IMR-90 (cell line): ENCODE measurements around the gene ANKRD34B. TPM values are rescaled to one million over a fixed set of nuclear protein-coding genes. Genes with fewer than 3 reads are reported as not detected.

Experiments
- ATAC-seq: fragments of 200-7000 bp; cut with Tn5 transposase; 2 replicates; pipeline ENCODE4 v1.9.1; 2020; ENCODE audit warnings: low read depth, mild to moderate bottlenecking, moderate library complexity
- BruUV-seq: library from RNA; stranded (reverse); fragments of 400-500 nt; replicated peaks from 2 replicates; lab custom pipeline; 2021; lab: Mats Ljungman, UMichigan
- CTCF ChIA-PET: fragments of 300-600 bp; formaldehyde crosslinking; extraction: SDS; loops from one replicate; lab custom pipeline; 2021; ENCODE audit warnings: antibody characterized with exemption; lab: Yijun Ruan, JAX
- POLR2A ChIA-PET: fragments of 300-600 bp; sonication (Branson Sonifier 250); formaldehyde crosslinking; loops from one replicate; lab custom pipeline; 2022; ENCODE audit warnings: antibody characterized with exemption; ENCODE audit not compliant: unreplicated experiment; lab: Charles Lee
- DNase-seq: peaks from one replicate; pipeline ENCODE4 v3.0.0; 2013
- H2AFZ ChIP-seq: replicated peaks from 2 replicates; pipeline ENCODE3; 2013; ENCODE audit warnings: low read length, mild to moderate bottlenecking; ENCODE audit not compliant: poor library complexity
- H2AK5ac ChIP-seq: 2 replicates; pipeline ENCODE4 v1.6.1; 2013; ENCODE audit warnings: low read depth, low read length, inconsistent platforms
- H2AK9ac ChIP-seq: replicated peaks from 2 replicates; pipeline ENCODE3; 2013; ENCODE audit warnings: mild to moderate bottlenecking, low read depth, low read length, moderate library complexity; ENCODE audit not compliant: poor library complexity
- H2BK120ac ChIP-seq: 2 replicates; pipeline ENCODE4 v1.6.1; 2013; ENCODE audit warnings: low read depth, low read length, inconsistent platforms
- H2BK15ac ChIP-seq: 3 replicates; pipeline ENCODE4 v1.6.1; 2013; ENCODE audit warnings: low read depth, low read length, inconsistent platforms
- H2BK20ac ChIP-seq: 2 replicates; pipeline ENCODE4 v1.6.1; 2013; ENCODE audit warnings: low read depth, mild to moderate bottlenecking, inconsistent platforms, low read length, moderate library complexity
- H2BK5ac ChIP-seq: 2 replicates; pipeline ENCODE4 v1.6.1; 2013; ENCODE audit warnings: mild to moderate bottlenecking, low read depth, low read length, inconsistent platforms; ENCODE audit not compliant: poor library complexity, severe bottlenecking
- H3K14ac ChIP-seq: replicated peaks from 2 replicates; pipeline ENCODE4 v1.6.1; 2013; ENCODE audit warnings: low read depth, low read length, inconsistent platforms
- H3K18ac ChIP-seq: 2 replicates; pipeline ENCODE4 v1.6.1; 2013; ENCODE audit warnings: low read depth, low read length, control low read depth
- H3K23ac ChIP-seq: 2 replicates; pipeline ENCODE4 v1.6.1; 2013; ENCODE audit warnings: low read depth, low read length, inconsistent platforms
- H3K27ac ChIP-seq: 2 replicates; pipeline ENCODE4 v1.5.1; 2013; ENCODE audit warnings: mild to moderate bottlenecking, control low read depth, low read length; ENCODE audit not compliant: insufficient read depth
- H3K27me3 ChIP-seq: 2 replicates; pipeline ENCODE4 v1.6.1; 2013; ENCODE audit warnings: low read length; ENCODE audit not compliant: control insufficient read depth, insufficient read depth
- H3K36me3 ChIP-seq: 2 replicates; pipeline ENCODE4 v1.6.1; 2013; ENCODE audit warnings: low read length, mixed read lengths; ENCODE audit not compliant: control insufficient read depth, insufficient read depth
- H3K4ac ChIP-seq: 2 replicates; pipeline ENCODE4 v1.6.1; 2013; ENCODE audit warnings: low read depth, low read length, inconsistent platforms
- H3K4me1 ChIP-seq: 2 replicates; pipeline ENCODE4 v1.6.1; 2013; ENCODE audit warnings: low read length, mixed read lengths; ENCODE audit not compliant: control insufficient read depth, insufficient read depth
- H3K4me2 ChIP-seq: 2 replicates; pipeline ENCODE4 v1.6.1; 2013; ENCODE audit warnings: low read depth, mild to moderate bottlenecking, control low read depth, low read length, moderate library complexity
- H3K4me3 ChIP-seq: 2 replicates; pipeline ENCODE4 v1.5.1; 2013; ENCODE audit warnings: low read depth, mild to moderate bottlenecking, control low read depth, low read length, moderate library complexity; ENCODE audit not compliant: insufficient read depth
- H3K56ac ChIP-seq: 2 replicates; pipeline ENCODE4 v1.6.1; 2013; ENCODE audit warnings: low read length, inconsistent platforms; ENCODE audit not compliant: insufficient read depth; ENCODE audit errors: extremely low read depth
- H3K79me1 ChIP-seq, 2 experiments: 2 replicates each; pipeline ENCODE4 v1.6.1; 2013; ENCODE audit warnings: low read length in 2 of 2, inconsistent platforms in 1 of 2, low read depth in 1 of 2
- H3K9ac ChIP-seq: 2 replicates; pipeline ENCODE4 v1.6.1; 2013; ENCODE audit warnings: low read depth, low read length, control low read depth
- H3K9me1 ChIP-seq: 2 replicates; pipeline ENCODE4 v1.6.1; 2013; ENCODE audit warnings: low read length, inconsistent platforms; ENCODE audit not compliant: insufficient read depth
- H3K9me3 ChIP-seq: 2 replicates; pipeline ENCODE4 v1.6.1; 2013; ENCODE audit warnings: low read length; ENCODE audit not compliant: control insufficient read depth, insufficient read depth
- H4K20me1 ChIP-seq: 2 replicates; pipeline ENCODE4 v1.6.1; 2013; ENCODE audit warnings: low read length, inconsistent platforms; ENCODE audit not compliant: insufficient read depth
- H4K5ac ChIP-seq: 2 replicates; pipeline ENCODE4 v1.6.1; 2013; ENCODE audit warnings: mild to moderate bottlenecking, low read depth, low read length, control low read depth
- H4K8ac ChIP-seq, 2 experiments: 2 replicates each; pipeline ENCODE4 v1.6.1; 2013; ENCODE audit warnings: low read depth in 2 of 2, low read length in 2 of 2, control low read depth in 1 of 2, inconsistent platforms in 1 of 2
- H4K91ac ChIP-seq: 2 replicates; pipeline ENCODE4 v1.6.1; 2013; ENCODE audit warnings: low read depth, low read length, inconsistent platforms; ENCODE audit not compliant: insufficient read depth
- BHLHE40 ChIP-seq: fragments of 150-350 bp; IDR thresholded peaks from 2 replicates; pipeline ENCODE4 v1.6.1; 2016; ENCODE audit warnings: mild to moderate bottlenecking, low read depth, low read length
- CEBPB ChIP-seq: IDR thresholded peaks from 2 replicates; pipeline ENCODE4 v1.6.1; 2012; ENCODE audit warnings: low read depth, low read length, improper control_type of control experiment
- CHD1 ChIP-seq: IDR thresholded peaks from 2 replicates; pipeline ENCODE4 v1.6.1; 2012; ENCODE audit warnings: low read depth, low read length, improper control_type of control experiment
- FOS ChIP-seq: fragments of 150-350 bp; IDR thresholded peaks from 2 replicates; pipeline ENCODE4 v1.6.1; 2016; ENCODE audit warnings: low read depth, low read length
- NFE2L2 ChIP-seq: fragments of 150-350 bp; IDR thresholded peaks from 2 replicates; pipeline ENCODE4 v1.6.1; 2016; ENCODE audit warnings: low read depth, mild to moderate bottlenecking, low read length
- POLR2A ChIP-seq: IDR thresholded peaks from 2 replicates; pipeline ENCODE4 v1.6.1; 2012; ENCODE audit warnings: mild to moderate bottlenecking, low read depth, low read length
- RFX5 ChIP-seq: IDR thresholded peaks from 2 replicates; pipeline ENCODE4 v1.8.0; 2012; ENCODE audit warnings: low read depth, mild to moderate bottlenecking, low read length, moderate library complexity
- WGBS, 2 experiments: methylation state at CpG; one replicate each; pipeline versions ENCODE4 v1.1.5 to v1.1.7; 2013; ENCODE audit warnings: missing lambda C conversion rate in 2 of 2; ENCODE audit not compliant: insufficient read length in 1 of 2; ENCODE audit errors: extremely low coverage in 2 of 2; 5-methylcytosine and 5-hydroxymethylcytosine counted together
- dilution Hi-C: fragments of 300-500 bp; cut with HindIII; formaldehyde crosslinking; loops from one replicate; pipeline ENCODE4 v1.14.3; 2018; ENCODE audit warnings: low sequenced_read_pairs; ENCODE audit not compliant: unreplicated experiment
- in situ Hi-C: fragments of 300-500 bp; cut with MboI; formaldehyde crosslinking; loops from 3 replicates; pipeline ENCODE4 v1.14.3; 2019; ENCODE audit warnings: low sequenced_read_pairs, inconsistent platforms, mixed read lengths
- intact Hi-C: fragments of 100-400 bp; cut with micrococcal nuclease; formaldehyde crosslinking; loops from 2 replicates; pipeline ENCODE4 v1.10.0; 2022
- polyA plus RNA-seq, 3 experiments: library from polyadenylated mRNA; depleted of rRNA; stranded (reverse); fragments of >200 nt; gene quantifications; 2 replicates each; pipeline ENCODE4 v1.2.3, GENCODE V29; 2012; ENCODE audit warnings: low replicate concordance in 1 of 3
- total RNA-seq: library from RNA; depleted of rRNA; stranded (reverse); fragments of >200 nt; gene quantifications from 2 replicates; pipeline ENCODE4 v1.2.3, GENCODE V29; 2012
- TF ChIP-seq, protein P1 (sequence below): fragments of 150-350 bp; IDR thresholded peaks from 2 replicates; pipeline ENCODE4 v1.6.1; 2016; ENCODE audit warnings: low read depth, mild to moderate bottlenecking, low read length, moderate library complexity, borderline replicate concordance
- TF ChIP-seq, protein P2 (sequence below): conservative IDR thresholded peaks from 2 replicates; pipeline ENCODE4 v1.5.1; 2012; ENCODE audit warnings: mild to moderate bottlenecking, low read depth, low read length, improper control_type of control experiment

The ANKRD34B gene
- total and polyA plus RNA-seq, 2 of the 4 experiments (the other 2 are of a cell fraction) = not detected

DNA sequence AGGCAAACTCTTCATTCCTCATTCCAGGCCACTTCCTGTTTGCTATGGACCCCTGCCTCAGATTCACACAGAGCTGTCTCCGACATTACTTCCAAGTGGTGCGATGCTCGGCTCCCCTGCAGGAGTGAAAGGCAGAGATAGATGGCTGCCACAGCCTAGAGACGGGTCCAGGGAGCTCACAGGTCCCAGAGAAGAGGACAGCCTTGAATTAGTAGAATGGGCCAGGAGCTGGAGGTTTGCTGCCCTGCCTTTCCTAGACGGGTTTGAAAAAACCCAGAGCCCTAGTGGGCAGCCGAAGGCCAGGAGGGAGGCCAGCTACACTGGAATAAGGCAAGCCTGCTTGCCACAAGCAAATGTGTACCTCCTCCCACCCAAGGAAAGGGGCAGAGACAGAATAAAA, 1.8 kb downstream of the ANKRD34B start:
- BruUV-seq = no TSS peak
- Histone ChIP-seq H3K4me2 (no peak overlapping the region), H4K5ac (no peak overlapping the region), H3K14ac (no peak overlapping the region), H4K8ac (no peak overlapping the region), H3K23ac (no peak overlapping the region), H4K20me1 (no peaks in the 10 kb centered on the region), H3K27me3 (peaks cover 56% of the 10 kb centered on the region), H2BK15ac (no peak overlapping the region), H2AK5ac (no peak overlapping the region), H2AK9ac (no peak overlapping the region), H3K4me3 (no peak overlapping the region), H3K56ac (no peak overlapping the region), H3K4ac (no peak overlapping the region), H2AFZ (no peak overlapping the region), H3K9me3 (peaks cover 5% of the 10 kb centered on the region), H2BK20ac (no peak overlapping the region), H3K4me1 (no peaks in the 10 kb centered on the region; the same call in 1 of the 2 replicates), H2BK120ac (no peak overlapping the region), H3K27ac (no peak overlapping the region), H3K18ac (no peak overlapping the region), H3K36me3 (no peaks in the 10 kb centered on the region), H2BK5ac (no peak overlapping the region), H3K79me1 (no peaks in the 10 kb centered on the region), H3K9ac (no peak overlapping the region), H3K9me1 (no peaks in the 10 kb centered on the region), H4K91ac (no peak overlapping the region)
- dilution Hi-C loops (no loop called here), intact Hi-C loops (no loop called here), in situ Hi-C loops (no loop called here)
- TF ChIP-seq, protein P1, sequence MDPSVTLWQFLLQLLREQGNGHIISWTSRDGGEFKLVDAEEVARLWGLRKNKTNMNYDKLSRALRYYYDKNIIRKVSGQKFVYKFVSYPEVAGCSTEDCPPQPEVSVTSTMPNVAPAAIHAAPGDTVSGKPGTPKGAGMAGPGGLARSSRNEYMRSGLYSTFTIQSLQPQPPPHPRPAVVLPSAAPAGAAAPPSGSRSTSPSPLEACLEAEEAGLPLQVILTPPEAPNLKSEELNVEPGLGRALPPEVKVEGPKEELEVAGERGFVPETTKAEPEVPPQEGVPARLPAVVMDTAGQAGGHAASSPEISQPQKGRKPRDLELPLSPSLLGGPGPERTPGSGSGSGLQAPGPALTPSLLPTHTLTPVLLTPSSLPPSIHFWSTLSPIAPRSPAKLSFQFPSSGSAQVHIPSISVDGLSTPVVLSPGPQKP = no peak
- no peak for TF ChIP-seq CHD1
- no peak for TF ChIP-seq FOS
- no peak for TF ChIP-seq RFX5
- TF ChIP-seq, protein P2, sequence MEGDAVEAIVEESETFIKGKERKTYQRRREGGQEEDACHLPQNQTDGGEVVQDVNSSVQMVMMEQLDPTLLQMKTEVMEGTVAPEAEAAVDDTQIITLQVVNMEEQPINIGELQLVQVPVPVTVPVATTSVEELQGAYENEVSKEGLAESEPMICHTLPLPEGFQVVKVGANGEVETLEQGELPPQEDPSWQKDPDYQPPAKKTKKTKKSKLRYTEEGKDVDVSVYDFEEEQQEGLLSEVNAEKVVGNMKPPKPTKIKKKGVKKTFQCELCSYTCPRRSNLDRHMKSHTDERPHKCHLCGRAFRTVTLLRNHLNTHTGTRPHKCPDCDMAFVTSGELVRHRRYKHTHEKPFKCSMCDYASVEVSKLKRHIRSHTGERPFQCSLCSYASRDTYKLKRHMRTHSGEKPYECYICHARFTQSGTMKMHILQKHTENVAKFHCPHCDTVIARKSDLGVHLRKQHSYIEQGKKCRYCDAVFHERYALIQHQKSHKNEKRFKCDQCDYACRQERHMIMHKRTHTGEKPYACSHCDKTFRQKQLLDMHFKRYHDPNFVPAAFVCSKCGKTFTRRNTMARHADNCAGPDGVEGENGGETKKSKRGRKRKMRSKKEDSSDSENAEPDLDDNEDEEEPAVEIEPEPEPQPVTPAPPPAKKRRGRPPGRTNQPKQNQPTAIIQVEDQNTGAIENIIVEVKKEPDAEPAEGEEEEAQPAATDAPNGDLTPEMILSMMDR = no peak
- no peak for TF ChIP-seq BHLHE40
- no peak for TF ChIP-seq POLR2A
- no peak for TF ChIP-seq CEBPB
- TF ChIP-seq NFE2L2 = no peak
- ChIA-PET POLR2A (no interaction called here), CTCF (no interaction called here)
- ATAC-seq (no peak), DNase-seq (no peak)
- WGBS, 2 experiments = no CpG with 5 or more reads among the region's 6 CpGs
